ENCODE results near the gene ABLIM3.

DNA sequence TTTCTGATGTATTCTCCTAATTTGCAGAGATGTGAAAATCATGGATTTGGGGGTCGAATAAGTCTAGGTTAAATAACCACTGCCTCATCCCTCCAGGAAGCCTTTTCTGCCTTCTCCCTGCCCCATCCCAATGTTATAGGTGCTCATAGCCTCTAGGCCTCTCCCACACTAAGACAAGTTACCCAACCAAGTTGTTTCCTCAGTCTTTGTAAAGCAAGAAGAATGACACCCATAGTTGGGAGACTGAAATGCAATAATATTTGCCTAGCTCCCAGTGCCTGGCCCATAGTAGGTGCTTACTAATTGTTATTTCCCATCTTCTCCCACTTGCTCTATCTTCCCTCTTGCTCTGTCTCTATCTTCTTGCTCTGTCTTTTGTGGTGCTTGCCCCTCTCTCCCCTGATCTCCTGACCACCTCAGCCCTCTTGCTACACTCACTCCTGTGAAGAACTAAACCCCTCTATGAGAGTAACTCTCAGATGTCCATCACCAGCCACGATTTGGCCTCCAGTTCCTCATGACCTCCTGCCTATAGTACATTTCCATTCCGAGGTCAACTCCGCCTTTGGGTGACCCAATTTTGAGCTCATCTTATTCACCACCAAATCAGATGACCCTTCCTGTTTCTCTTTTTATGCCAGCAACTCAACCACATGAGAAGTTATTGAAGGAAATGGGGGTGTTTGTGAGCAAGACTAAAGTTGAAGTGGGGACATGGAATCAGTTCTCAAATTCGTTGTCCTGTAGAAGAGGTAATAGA lies 137.3 kb downstream of the ABLIM3 start:
- no peak for TF ChIP-seq HCFC1 (IDR thresholded peaks at IDR 0.05; ENCODE audit: low read depth, low read length)
- TF ChIP-seq POLR2A (IDR thresholded peaks at IDR 0.05; ENCODE audit: insufficient read depth in 1 of 2, low read depth in 2 of 2, low read length in 2 of 2), result no peak
- TF ChIP-seq, protein P1, sequence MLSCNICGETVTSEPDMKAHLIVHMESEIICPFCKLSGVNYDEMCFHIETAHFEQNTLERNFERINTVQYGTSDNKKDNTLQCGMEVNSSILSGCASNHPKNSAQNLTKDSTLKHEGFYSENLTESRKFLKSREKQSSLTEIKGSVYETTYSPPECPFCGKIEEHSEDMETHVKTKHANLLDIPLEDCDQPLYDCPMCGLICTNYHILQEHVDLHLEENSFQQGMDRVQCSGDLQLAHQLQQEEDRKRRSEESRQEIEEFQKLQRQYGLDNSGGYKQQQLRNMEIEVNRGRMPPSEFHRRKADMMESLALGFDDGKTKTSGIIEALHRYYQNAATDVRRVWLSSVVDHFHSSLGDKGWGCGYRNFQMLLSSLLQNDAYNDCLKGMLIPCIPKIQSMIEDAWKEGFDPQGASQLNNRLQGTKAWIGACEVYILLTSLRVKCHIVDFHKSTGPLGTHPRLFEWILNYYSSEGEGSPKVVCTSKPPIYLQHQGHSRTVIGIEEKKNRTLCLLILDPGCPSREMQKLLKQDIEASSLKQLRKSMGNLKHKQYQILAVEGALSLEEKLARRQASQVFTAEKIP (CRISPR knock-in tag; IDR thresholded peaks at IDR 0.05; ENCODE audit: borderline replicate concordance), result no peak
